ENCODE data around the gene KRTAP5-4.
"Not testable (repeated sequence)": the region's sequence is repeated elsewhere in the genome, so short reads cannot be mapped to it uniquely, and the experiment has no call there.

KRTAP5-4 gene

GRCh38 chr11:1629326-1630185 lies 7.6 kb upstream of the KRTAP5-4 start, which contains the start of gene KRTAP5-5:
TSS of gene KRTAP5-5 (plus strand) at chr11:1629775. CDS start at chr11:1629841, 66 bp downstream.
- Histone ChIP-seq H3K4me1 (ENCODE audit: control insufficient read depth, insufficient read depth, low read length) (peaks cover 3% of the 10 kb centered on the region), H3K9ac (ENCODE audit: low read depth, low read length) (peak within 1 kb of the TSS; percentile 16), H3K27me3 (ENCODE audit: control insufficient read depth, insufficient read depth, low read length) (peaks cover 5% of the 10 kb centered on the region)

DNA sequence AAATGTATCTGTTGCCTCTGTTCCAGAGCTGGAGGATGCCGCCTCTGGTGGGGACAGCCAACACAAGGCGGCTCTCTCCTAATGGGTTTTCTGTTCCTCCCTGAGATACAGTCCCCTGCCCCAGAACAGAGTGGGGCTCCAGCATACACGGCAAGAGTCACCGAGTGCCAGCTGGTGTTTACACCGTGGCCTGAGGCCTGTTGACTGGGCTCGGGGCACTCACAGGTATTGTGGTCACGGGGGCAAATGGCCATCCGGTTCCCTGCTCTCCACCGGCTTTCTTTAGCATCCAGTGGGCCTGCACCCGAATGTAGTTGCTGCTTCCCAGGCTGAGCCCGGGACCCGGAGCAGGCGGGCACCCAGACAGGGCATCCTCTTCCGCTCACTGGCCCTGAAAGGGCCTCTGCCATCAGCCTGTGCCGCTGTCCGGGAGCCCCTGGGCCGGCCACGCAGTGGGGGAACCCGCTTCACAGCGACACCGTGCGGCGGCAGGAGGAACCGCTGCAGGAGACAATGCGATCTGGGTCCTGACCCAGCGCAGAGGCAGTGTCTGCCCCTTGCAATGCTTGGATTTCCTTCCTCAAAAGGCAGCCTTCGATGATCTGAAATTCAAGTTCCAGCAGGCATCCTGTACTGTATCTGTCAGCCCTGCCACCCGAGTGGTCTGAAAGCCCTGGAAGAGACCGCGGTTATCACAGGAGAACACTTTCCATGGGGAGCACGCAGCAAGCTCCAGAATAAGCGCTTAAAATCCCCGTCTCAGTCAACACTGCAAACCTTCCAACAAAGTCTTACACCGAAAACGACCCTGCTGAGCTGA lies 6.8 kb upstream of the KRTAP5-4 start:
- Histone ChIP-seq H3K36me3 (ENCODE audit: control insufficient read depth, insufficient read depth, low read length) (no peaks in the 10 kb centered on the region), H3K4me3 (ENCODE audit: low read depth, low read length) (no peak overlapping the region), H3K9me3 (ENCODE audit: control insufficient read depth, insufficient read depth, low read length) (no peaks in the 10 kb centered on the region), H3K27me3 (ENCODE audit: control insufficient read depth, insufficient read depth, low read length) (peaks cover 5% of the 10 kb centered on the region), H3K4me1 (ENCODE audit: control insufficient read depth, insufficient read depth, low read length) (peaks cover 3% of the 10 kb centered on the region), H3K9ac (ENCODE audit: low read depth, low read length) (peak overlapping the region; percentile 16)

More at GRCh38 chr11:1629326-1630185, 7.6 kb upstream of the KRTAP5-4 start, which contains the start of gene KRTAP5-5:
- no peak within 1 kb of the TSS for H3K4me3 ChIP-seq (ENCODE audit: low read depth, low read length)
- H3K9me3 ChIP-seq (ENCODE audit: control insufficient read depth, insufficient read depth, low read length) = no peaks in the 10 kb centered on the region
- H3K36me3 ChIP-seq (ENCODE audit: control insufficient read depth, insufficient read depth, low read length) = no peaks in the 10 kb centered on the region

GRCh38 chr11:1625541-1625940 lies 3.6 kb upstream of the KRTAP5-4 start:
- no peak overlapping the region for H3K4me3 ChIP-seq (ENCODE audit: low read depth, low read length)
- H3K27me3 ChIP-seq (ENCODE audit: control insufficient read depth, insufficient read depth, low read length) = peaks cover 5% of the 10 kb centered on the region
- H3K36me3 ChIP-seq (ENCODE audit: control insufficient read depth, insufficient read depth, low read length) = no peaks in the 10 kb centered on the region
- no peaks in the 10 kb centered on the region for H3K9me3 ChIP-seq (ENCODE audit: control insufficient read depth, insufficient read depth, low read length)
- no peak overlapping the region for H3K9ac ChIP-seq (ENCODE audit: low read depth, low read length)
- H3K4me1 ChIP-seq (ENCODE audit: control insufficient read depth, insufficient read depth, low read length) = peaks cover 3% of the 10 kb centered on the region

GRCh38 chr11:1624621-1625020 lies 2.7 kb upstream of the KRTAP5-4 start:
- Histone ChIP-seq H3K9ac (ENCODE audit: low read depth, low read length) (no peak overlapping the region), H3K9me3 (ENCODE audit: control insufficient read depth, insufficient read depth, low read length) (no peaks in the 10 kb centered on the region), H3K36me3 (ENCODE audit: control insufficient read depth, insufficient read depth, low read length) (no peaks in the 10 kb centered on the region), H3K27me3 (ENCODE audit: control insufficient read depth, insufficient read depth, low read length) (peaks cover 5% of the 10 kb centered on the region), H3K4me3 (ENCODE audit: low read depth, low read length) (no peak overlapping the region), H3K4me1 (ENCODE audit: control insufficient read depth, insufficient read depth, low read length) (peaks cover 3% of the 10 kb centered on the region)

DNA sequence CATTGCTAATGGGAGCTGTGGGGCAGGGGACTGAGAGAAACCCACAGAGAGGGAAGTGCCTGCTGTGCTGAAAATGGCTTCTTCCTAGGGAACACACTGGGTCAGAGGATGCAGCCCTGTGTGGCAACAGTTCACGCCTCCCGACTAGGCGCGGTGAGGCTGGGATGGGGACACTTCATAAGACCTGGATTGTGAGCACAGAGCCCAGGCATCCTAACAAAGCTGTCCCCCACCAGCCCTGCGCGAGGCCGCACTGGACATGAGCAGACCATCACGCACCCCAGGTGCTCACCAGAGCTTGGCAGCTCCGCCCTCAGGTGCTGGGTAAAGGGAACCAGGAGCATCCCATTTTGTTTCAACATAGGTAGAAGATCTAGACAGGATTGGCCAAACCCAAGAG lies 1.8 kb upstream of the KRTAP5-4 start:
- H3K9me3 ChIP-seq (ENCODE audit: control insufficient read depth, insufficient read depth, low read length) = no peaks in the 10 kb centered on the region
- no peaks in the 10 kb centered on the region for H3K4me1 ChIP-seq (ENCODE audit: control insufficient read depth, insufficient read depth, low read length)
- H3K9ac ChIP-seq (ENCODE audit: low read depth, low read length) = no peak overlapping the region
- no peak overlapping the region for H3K4me3 ChIP-seq (ENCODE audit: low read depth, low read length)
- H3K27me3 ChIP-seq (ENCODE audit: control insufficient read depth, insufficient read depth, low read length) = no peaks in the 10 kb centered on the region
- H3K36me3 ChIP-seq (ENCODE audit: control insufficient read depth, insufficient read depth, low read length) = no peaks in the 10 kb centered on the region

DNA sequence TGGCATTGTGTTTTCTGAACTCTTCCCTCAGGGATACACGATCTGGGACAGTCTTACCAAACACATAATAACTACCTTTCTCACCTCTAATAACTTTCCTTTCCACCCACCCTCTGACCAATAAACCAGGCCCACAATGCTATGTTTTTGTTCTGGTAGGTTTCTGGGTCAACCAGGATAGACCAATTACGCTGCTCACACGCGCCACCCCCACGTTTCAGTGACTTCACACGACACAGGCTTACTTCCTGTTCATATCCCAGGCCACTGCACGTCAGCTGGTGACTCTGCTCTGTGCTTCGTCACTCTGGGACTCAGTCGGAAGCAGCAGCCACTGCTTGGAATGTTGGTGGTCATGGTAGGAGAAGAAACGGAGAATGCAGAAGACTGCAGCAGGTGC lies 2.5 kb downstream of the KRTAP5-4 start:
- no peak overlapping the region for H3K9ac ChIP-seq (ENCODE audit: low read depth, low read length)
- no peaks in the 10 kb centered on the region for H3K9me3 ChIP-seq (ENCODE audit: control insufficient read depth, insufficient read depth, low read length)
- no peaks in the 10 kb centered on the region for H3K4me1 ChIP-seq (ENCODE audit: control insufficient read depth, insufficient read depth, low read length)
- H3K36me3 ChIP-seq (ENCODE audit: control insufficient read depth, insufficient read depth, low read length) = no peaks in the 10 kb centered on the region
- H3K4me3 ChIP-seq (ENCODE audit: low read depth, low read length) = no peak overlapping the region
- H3K27me3 ChIP-seq (ENCODE audit: control insufficient read depth, insufficient read depth, low read length) = peaks cover 7% of the 10 kb centered on the region

DNA sequence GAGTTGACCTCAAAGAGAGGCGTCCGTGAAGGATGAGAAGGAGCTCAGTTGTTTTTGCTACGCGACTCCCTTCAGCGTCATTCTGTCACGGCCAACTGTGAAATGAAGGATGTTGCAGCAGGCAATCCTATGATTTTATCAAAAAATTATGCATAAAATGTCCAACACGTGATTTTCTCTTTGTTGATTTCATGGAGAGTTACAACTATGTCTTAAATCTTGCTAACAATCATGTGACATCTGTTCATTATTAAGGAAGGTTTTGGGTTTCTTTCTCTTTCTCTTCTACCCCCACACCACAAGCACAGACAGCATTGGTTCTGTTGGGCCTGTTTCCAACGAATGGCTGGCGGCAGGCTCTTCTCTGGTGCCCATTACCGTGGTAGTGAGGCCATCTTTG lies 3.7 kb downstream of the KRTAP5-4 start:
- Histone ChIP-seq H3K9me3 (ENCODE audit: control insufficient read depth, insufficient read depth, low read length) (no peaks in the 10 kb centered on the region), H3K36me3 (ENCODE audit: control insufficient read depth, insufficient read depth, low read length) (no peaks in the 10 kb centered on the region), H3K4me3 (ENCODE audit: low read depth, low read length) (no peak overlapping the region), H3K27me3 (ENCODE audit: control insufficient read depth, insufficient read depth, low read length) (peaks cover 7% of the 10 kb centered on the region), H3K9ac (ENCODE audit: low read depth, low read length) (no peak overlapping the region), H3K4me1 (ENCODE audit: control insufficient read depth, insufficient read depth, low read length) (no peaks in the 10 kb centered on the region)

DNA sequence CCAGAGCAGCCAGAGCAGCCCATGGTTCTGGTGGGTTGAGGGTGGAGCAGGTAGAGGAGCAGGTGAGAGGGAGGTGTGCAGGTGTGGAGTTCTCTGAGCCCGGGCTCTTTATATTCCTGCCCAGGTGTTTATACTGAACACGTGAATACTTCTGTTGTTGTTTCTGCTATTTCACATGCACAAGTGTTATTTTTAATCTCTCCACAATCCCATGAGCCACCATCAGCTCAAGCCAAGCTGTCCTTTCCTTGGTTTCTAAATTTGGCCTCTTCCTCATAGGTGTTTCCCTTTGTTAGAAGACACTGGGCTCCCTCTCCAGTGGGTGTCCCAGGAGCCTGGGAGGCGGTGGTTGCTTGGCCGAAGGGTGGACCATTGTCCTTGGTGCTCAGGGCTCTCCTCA lies 13.6 kb downstream of the KRTAP5-4 start, which contains the start of gene KRTAP5-3:
Gene KRTAP5-3 (minus strand): TSS at position 101 of the 400 bp plus-strand sequence. CDS start 78 bp downstream, at position 23.
- H3K4me3 ChIP-seq (ENCODE audit: low read depth, low read length) = no peak within 1 kb of the TSS
- peaks cover 7% of the 10 kb centered on the region for H3K27me3 ChIP-seq (ENCODE audit: control insufficient read depth, insufficient read depth, low read length)
- H3K36me3 ChIP-seq (ENCODE audit: control insufficient read depth, insufficient read depth, low read length) = no peaks in the 10 kb centered on the region
- H3K9me3 ChIP-seq (ENCODE audit: control insufficient read depth, insufficient read depth, low read length) = no peaks in the 10 kb centered on the region
- no peak within 1 kb of the TSS for H3K9ac ChIP-seq (ENCODE audit: low read depth, low read length)
- H3K4me1 ChIP-seq (ENCODE audit: control insufficient read depth, insufficient read depth, low read length) = peaks cover 2% of the 10 kb centered on the region

- H3K27me3 ChIP-seq (ENCODE audit: control insufficient read depth, insufficient read depth, low read length) = not testable (repeated sequence)
Measured at GRCh38 chr11:1607901-1608300, 14.0 kb downstream of the KRTAP5-4 start.

DNA sequence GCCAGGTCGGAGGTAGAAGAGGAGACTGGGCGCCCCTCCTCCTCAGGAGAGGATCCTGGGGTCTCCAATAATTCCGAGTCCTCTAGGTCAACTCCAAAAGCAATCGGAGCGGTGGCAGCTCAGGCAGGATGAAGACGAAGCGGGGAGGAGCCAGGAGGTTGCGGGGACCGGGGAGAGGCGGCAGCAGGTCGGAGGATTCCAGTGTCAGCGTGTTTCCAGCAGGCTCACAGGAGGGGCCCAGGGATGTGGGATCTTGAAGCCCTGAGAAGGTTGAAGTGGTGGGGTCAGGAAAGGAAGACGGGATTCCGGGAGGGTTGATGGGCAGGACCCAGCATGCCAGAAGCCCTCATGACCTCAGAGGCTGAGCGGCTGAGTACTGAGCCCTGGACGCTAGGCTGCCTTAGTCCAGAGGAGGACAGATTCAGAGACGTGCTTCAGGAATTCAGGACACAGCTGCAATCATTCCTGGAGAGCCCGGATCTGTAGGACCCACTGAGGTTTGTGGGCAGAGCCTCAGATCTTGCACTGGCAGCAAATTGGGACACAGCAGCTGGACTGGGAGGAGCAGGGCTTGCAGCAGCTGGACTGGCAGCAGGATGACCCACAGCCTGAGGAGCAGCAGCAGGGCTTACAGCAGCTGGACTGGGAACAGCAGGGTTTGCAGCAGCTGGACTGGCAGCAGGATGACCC lies 14.6 kb downstream of the KRTAP5-4 start:
- H3K36me3 ChIP-seq (ENCODE audit: control insufficient read depth, insufficient read depth, low read length); H3K9ac ChIP-seq (ENCODE audit: low read depth, low read length); H3K4me1 ChIP-seq (ENCODE audit: control insufficient read depth, insufficient read depth, low read length); H3K4me3 ChIP-seq (ENCODE audit: low read depth, low read length); H3K27me3 ChIP-seq (ENCODE audit: control insufficient read depth, insufficient read depth, low read length); H3K9me3 ChIP-seq (ENCODE audit: control insufficient read depth, insufficient read depth, low read length): not testable (repeated sequence)

More at GRCh38 chr11:1607901-1608300, 14.0 kb downstream of the KRTAP5-4 start:
- H3K9ac ChIP-seq (ENCODE audit: low read depth, low read length); H3K4me3 ChIP-seq (ENCODE audit: low read depth, low read length); H3K4me1 ChIP-seq (ENCODE audit: control insufficient read depth, insufficient read depth, low read length); H3K36me3 ChIP-seq (ENCODE audit: control insufficient read depth, insufficient read depth, low read length); H3K9me3 ChIP-seq (ENCODE audit: control insufficient read depth, insufficient read depth, low read length): not testable (repeated sequence)

GRCh38 chr11:1605923-1606322 lies 16.0 kb downstream of the KRTAP5-4 start:
- not testable (repeated sequence) for H3K4me3 ChIP-seq (ENCODE audit: low read depth, low read length); H3K27me3 ChIP-seq (ENCODE audit: control insufficient read depth, insufficient read depth, low read length); H3K9me3 ChIP-seq (ENCODE audit: control insufficient read depth, insufficient read depth, low read length); H3K4me1 ChIP-seq (ENCODE audit: control insufficient read depth, insufficient read depth, low read length); H3K9ac ChIP-seq (ENCODE audit: low read depth, low read length); H3K36me3 ChIP-seq (ENCODE audit: control insufficient read depth, insufficient read depth, low read length)

Data from iPS-15b (cell line).